Amygdala (tissue), 56 donors: ENCODE measurements around the gene AKR1D1.
"Not testable (repeated sequence)": the region's sequence is repeated elsewhere in the genome, so short reads cannot be mapped to it uniquely, and the experiment has no call there.

Experiments
- DNase-seq, 56 donors: peaks; one replicate each; lab custom pipeline; 2025; lab: John Stamatoyannopoulos, UW

AKR1D1 gene

GRCh38 chr7:138070908-138071307, 5.4 kb upstream of the AKR1D1 start:
- no peak for DNase-seq

- DNase-seq = no peak
Measured at GRCh38 chr7:138072726-138073125, 3.5 kb upstream of the AKR1D1 start.

GRCh38 chr7:138074121-138074520, 2.1 kb upstream of the AKR1D1 start:
- no peak for DNase-seq

- no peak for DNase-seq
Measured at GRCh38 chr7:138074540-138074939, 1.7 kb upstream of the AKR1D1 start.

- no peak for DNase-seq
Measured at GRCh38 chr7:138075350-138075749, 909 bp upstream of the AKR1D1 start.

GRCh38 chr7:138075786-138076185, 473 bp upstream of the AKR1D1 start:
- DNase-seq = not testable (repeated sequence)

- no peak for DNase-seq
Measured at GRCh38 chr7:138077809-138078208, 1.6 kb downstream of the AKR1D1 start.

GRCh38 chr7:138079137-138079536, 2.9 kb downstream of the AKR1D1 start:
- no peak for DNase-seq

GRCh38 chr7:138081868-138082267, 5.6 kb downstream of the AKR1D1 start:
- no peak for DNase-seq

GRCh38 chr7:138083859-138084258, 7.6 kb downstream of the AKR1D1 start:
- DNase-seq = no peak

GRCh38 chr7:138086563-138087270, 10.5 kb downstream of the AKR1D1 start:
- DNase-seq = no peak

GRCh38 chr7:138089080-138089901, 13.0 kb downstream of the AKR1D1 start:
- DNase-seq = no peak

- DNase-seq = no peak
Measured at GRCh38 chr7:138091032-138091431, 14.8 kb downstream of the AKR1D1 start.

- DNase-seq = not testable (repeated sequence)
Measured at GRCh38 chr7:138091840-138092239, 15.6 kb downstream of the AKR1D1 start.

GRCh38 chr7:138092486-138093028, 16.3 kb downstream of the AKR1D1 start:
- DNase-seq = no peak

GRCh38 chr7:138095972-138096935, 20.0 kb downstream of the AKR1D1 start:
- DNase-seq = no peak

GRCh38 chr7:138097064-138097741, 20.9 kb downstream of the AKR1D1 start:
- peak in 2 of 56 donors; percentile 2 to 32 for DNase-seq

GRCh38 chr7:138099813-138100212, 23.6 kb downstream of the AKR1D1 start:
- DNase-seq = no peak

- DNase-seq = no peak
Measured at GRCh38 chr7:138105221-138105620, 29.0 kb downstream of the AKR1D1 start.

- no peak for DNase-seq
Measured at GRCh38 chr7:138115047-138115446, 38.8 kb downstream of the AKR1D1 start.
